H1 (cell line): ENCODE measurements around the gene CIT. TPM values are rescaled to one million over a fixed set of nuclear protein-coding genes. Genes with fewer than 3 reads are reported as not detected.

ENCODE experiments used
- CTCF ChIA-PET: fragments of 300-600 bp; sonication (Branson Sonifier 250); formaldehyde crosslinking; loops from one replicate; lab custom pipeline; 2021; ENCODE audit not compliant: partially characterized antibody; lab: Charles Lee
- POLR2A ChIA-PET: fragments of 300-600 bp; sonication (Branson Sonifier 250); formaldehyde crosslinking; loops from one replicate; lab custom pipeline; 2021; ENCODE audit warnings: inconsistent platforms; ENCODE audit not compliant: partially characterized antibody; lab: Charles Lee
- DNase-seq, 2 experiments: peaks; one replicate each; pipeline versions ENCODE4 v3.0.0 to v3.0.0-alpha.2; 2010 to 2022; ENCODE audit warnings: low spot score in 2 of 2, low read depth in 1 of 2, mixed read lengths in 1 of 2
- FAIRE-seq: peaks from 2 replicates; lab custom pipeline; 2011; peaks lifted over from hg19 to GRCh38; lab: Jason Lieb, UNC
- H2AFZ ChIP-seq: 2 replicates; pipeline ENCODE4 v1.8.1; 2012; ENCODE audit warnings: low read length, inconsistent platforms
- H2AK5ac ChIP-seq: 2 replicates; pipeline ENCODE4 v1.6.1; 2013; ENCODE audit warnings: low read depth, low read length
- H2BK120ac ChIP-seq: replicated peaks from 2 replicates; pipeline ENCODE3; 2013; ENCODE audit warnings: low read depth, low read length, inconsistent platforms
- H2BK12ac ChIP-seq: 2 replicates; pipeline ENCODE4 v1.6.1; 2013; ENCODE audit warnings: low read depth, low read length
- H2BK15ac ChIP-seq: 2 replicates; pipeline ENCODE4 v1.6.1; 2013; ENCODE audit warnings: low read length
- H2BK20ac ChIP-seq: 2 replicates; pipeline ENCODE4 v1.6.1; 2013; ENCODE audit warnings: low read length
- H2BK5ac ChIP-seq: 2 replicates; pipeline ENCODE4 v1.6.1; 2013; ENCODE audit warnings: low read depth, low read length
- H3K14ac ChIP-seq: 2 replicates; pipeline ENCODE4 v1.6.1; 2013; ENCODE audit warnings: inconsistent platforms; ENCODE audit not compliant: insufficient read length
- H3K18ac ChIP-seq: 2 replicates; pipeline ENCODE4 v1.6.1; 2013; ENCODE audit warnings: low read length; ENCODE audit errors: extremely low read depth
- H3K23ac ChIP-seq: 2 replicates; pipeline ENCODE4 v1.6.1; 2013; ENCODE audit warnings: inconsistent platforms; ENCODE audit not compliant: insufficient read length
- H3K23me2 ChIP-seq: 2 replicates; pipeline ENCODE4 v1.6.1; 2013; ENCODE audit warnings: low read depth, low read length
- H3K27ac ChIP-seq: 2 replicates; pipeline ENCODE4 v1.6.1; 2011; ENCODE audit warnings: low read depth, low read length, inconsistent platforms
- H3K27me3 ChIP-seq, 4 experiments: replicated peaks in 1 of 4; 1 replicate in 1 of 4; 2 replicates in 3 of 4; pipeline versions ENCODE4 v1.6.1 to v1.8.1; 2011 to 2013; ENCODE audit warnings: low read length in 3 of 4, mild to moderate bottlenecking in 3 of 4, inconsistent platforms in 2 of 4, mixed read lengths in 2 of 4, moderate library complexity in 1 of 4; ENCODE audit not compliant: control insufficient read depth in 3 of 4, insufficient read depth in 3 of 4; ENCODE audit errors: extremely low read depth in 1 of 4
- H3K36me3 ChIP-seq, 4 experiments: 2 replicates each; pipeline versions ENCODE4 v1.6.1 to v1.8.1; 2011 to 2013; ENCODE audit warnings: mild to moderate bottlenecking in 4 of 4, low read length in 3 of 4, moderate library complexity in 2 of 4, control low read depth in 1 of 4, inconsistent platforms in 1 of 4; ENCODE audit not compliant: insufficient read depth in 4 of 4, control insufficient read depth in 2 of 4
- H3K4ac ChIP-seq: replicated peaks from 2 replicates; pipeline ENCODE3; 2013; ENCODE audit warnings: low read length, low read depth, mixed read lengths, inconsistent platforms; ENCODE audit not compliant: insufficient read length
- H3K4me1 ChIP-seq, 4 experiments: replicated peaks in 1 of 4; 1 replicate in 1 of 4; 2 replicates in 3 of 4; pipeline versions ENCODE4 v1.6.1 to v1.8.1; 2011 to 2013; ENCODE audit warnings: low read length in 3 of 4, inconsistent platforms in 2 of 4, mixed read lengths in 1 of 4; ENCODE audit not compliant: insufficient read depth in 4 of 4, control insufficient read depth in 3 of 4
- H3K4me2 ChIP-seq, 2 experiments: 2 replicates each; pipeline versions ENCODE4 v1.6.1 to v1.8.1; 2011 to 2013; ENCODE audit warnings: low read depth in 2 of 2, low read length in 2 of 2, control low read depth in 1 of 2, inconsistent platforms in 1 of 2, mild to moderate bottlenecking in 1 of 2; ENCODE audit not compliant: insufficient read depth in 1 of 2
- H3K4me3 ChIP-seq, 4 experiments: fragments of 200-600, 300-600 bp in 1 of 4; sonication (generic), shearing (Covaris generic), sonication (Bioruptor Twin) in 1 of 4; 2 replicates each; pipeline versions ENCODE4 v1.5.1 to v1.8.1; 2011 to 2016; ENCODE audit warnings: low read length in 4 of 4, low read depth in 3 of 4, control low read depth in 2 of 4, inconsistent platforms in 2 of 4, mild to moderate bottlenecking in 2 of 4, mixed read lengths in 1 of 4, moderate library complexity in 1 of 4; ENCODE audit not compliant: insufficient read depth in 2 of 4; ENCODE audit errors: extremely low read depth in 1 of 4
- H3K56ac ChIP-seq: replicated peaks from 2 replicates; pipeline ENCODE3; 2013; ENCODE audit warnings: low read depth, mild to moderate bottlenecking, mixed read lengths, low read length, inconsistent platforms; ENCODE audit not compliant: insufficient read length
- H3K79me1 ChIP-seq: 2 replicates; pipeline ENCODE4 v1.6.1; 2013; ENCODE audit warnings: low read depth, low read length, control low read depth
- H3K79me2 ChIP-seq, 2 experiments: 2 replicates each; pipeline versions ENCODE4 v1.6.1 to v1.8.1; 2012 to 2013; ENCODE audit warnings: low read length in 2 of 2, mild to moderate bottlenecking in 2 of 2, inconsistent platforms in 1 of 2; ENCODE audit not compliant: insufficient read depth in 2 of 2, control insufficient read depth in 1 of 2
- H3K9ac ChIP-seq, 4 experiments: replicated peaks in 1 of 4; 1 replicate in 1 of 4; 2 replicates in 3 of 4; pipeline versions ENCODE4 v1.6.1 to v1.8.1; 2011 to 2013; ENCODE audit warnings: low read depth in 3 of 4, low read length in 3 of 4, control low read depth in 2 of 4, mild to moderate bottlenecking in 2 of 4, moderate library complexity in 2 of 4, inconsistent platforms in 1 of 4; ENCODE audit errors: extremely low read depth in 1 of 4
- H3K9me3 ChIP-seq, 2 experiments: 2 replicates each; pipeline versions ENCODE4 v1.6.1 to v1.8.1; 2012 to 2013; ENCODE audit warnings: mild to moderate bottlenecking in 2 of 2, moderate library complexity in 2 of 2, control low read depth in 1 of 2, inconsistent platforms in 1 of 2, low read depth in 1 of 2, low read length in 1 of 2, mixed read lengths in 1 of 2; ENCODE audit not compliant: insufficient read depth in 2 of 2
- H4K20me1 ChIP-seq, 2 experiments: replicated peaks in 1 of 2; 2 replicates each; pipeline versions ENCODE3 to v1.8.1; 2011 to 2013; ENCODE audit warnings: inconsistent platforms in 2 of 2, low read length in 2 of 2, mild to moderate bottlenecking in 1 of 2; ENCODE audit not compliant: insufficient read depth in 2 of 2, control insufficient read depth in 1 of 2
- H4K5ac ChIP-seq: 2 replicates; pipeline ENCODE4 v1.6.1; 2013; ENCODE audit warnings: low read length, low read depth, mixed read lengths, inconsistent platforms; ENCODE audit not compliant: insufficient read length
- H4K8ac ChIP-seq: 2 replicates; pipeline ENCODE4 v1.8.0; 2013; ENCODE audit warnings: mild to moderate bottlenecking, moderate library complexity, low read length, inconsistent platforms; ENCODE audit not compliant: insufficient read depth; ENCODE audit errors: extremely low read depth
- H4K91ac ChIP-seq: replicated peaks from 2 replicates; pipeline ENCODE3; 2013; ENCODE audit warnings: low read length, mixed read lengths, inconsistent platforms; ENCODE audit not compliant: insufficient read length
- EGR1 ChIP-seq: IDR thresholded peaks from 2 replicates; pipeline ENCODE4 v1.6.1; 2011; ENCODE audit warnings: low read depth, low read length, borderline replicate concordance
- GTF2F1 ChIP-seq: IDR thresholded peaks from 2 replicates; pipeline ENCODE4 v1.6.1; 2012; ENCODE audit warnings: low read depth, low read length, improper control_type of control experiment, borderline replicate concordance
- NANOG ChIP-seq: IDR thresholded peaks from 2 replicates; pipeline ENCODE4 v1.6.1; 2011; ENCODE audit warnings: low read length, low read depth, mild to moderate bottlenecking, inconsistent platforms; ENCODE audit not compliant: insufficient read depth, poor library complexity, severe bottlenecking
- RBBP5 ChIP-seq: IDR thresholded peaks from 2 replicates; pipeline ENCODE4 v1.7.1; 2012; ENCODE audit warnings: low read depth, mild to moderate bottlenecking, inconsistent platforms, low read length, moderate library complexity, borderline replicate concordance
- RNF2 ChIP-seq: fragments of 200-900, 300-1000 bp; sonication (generic); IDR thresholded peaks from 2 replicates; pipeline ENCODE4 v1.7.1; 2016; ENCODE audit warnings: borderline replicate concordance, low read depth, mild to moderate bottlenecking, antibody characterized with exemption, low read length; ENCODE audit not compliant: poor library complexity, severe bottlenecking; ENCODE audit errors: missing control alignments
- RXRA ChIP-seq: IDR thresholded peaks from 2 replicates; pipeline ENCODE4 v1.6.1; 2011; ENCODE audit warnings: low read depth, mild to moderate bottlenecking, low read length, moderate library complexity; ENCODE audit not compliant: insufficient read depth
- USF2 ChIP-seq: IDR thresholded peaks from 2 replicates; pipeline ENCODE4 v1.6.1; 2011; ENCODE audit warnings: low read length, improper control_type of control experiment
- WGBS, 2 experiments: shearing (Covaris generic) in 1 of 2; methylation state at CpG; one replicate each; pipeline versions ENCODE4 v1.1.6 to v1.1.7; 2013 to 2015; ENCODE audit warnings: low lambda C conversion rate in 2 of 2, mixed read lengths in 2 of 2, inconsistent platforms in 1 of 2, low coverage in 1 of 2, missing lambda C conversion rate in 1 of 2; ENCODE audit not compliant: insufficient replicate concordance in 2 of 2, insufficient coverage in 1 of 2, insufficient read length in 1 of 2; ENCODE audit errors: extremely low coverage in 1 of 2, missing lambda C conversion rate in 1 of 2; 5-methylcytosine and 5-hydroxymethylcytosine counted together
- polyA plus RNA-seq, 7 experiments: library from polyadenylated mRNA; depleted of rRNA in 3 of 7; stranded (reverse) in 5 of 7; unstranded in 2 of 7; fragments of >200 nt in 5 of 7; fragments of 200-250 nt in 2 of 7; gene quantifications; 1 replicate in 5 of 7; 2 replicates in 1 of 7; 4 replicates in 1 of 7; pipeline versions ENCODE4 v1.2.1 to v1.2.3, GENCODE V29; 2011 to 2013; ENCODE audit warnings: missing spikeins in 2 of 7, mixed read lengths in 2 of 7
- total RNA-seq: library from RNA; stranded (reverse); fragmentation: NEBNext Ultra II Directional; extraction: Animal tissue kit (Norgen Biotek cat#: 25700); gene quantifications from 2 replicates; pipeline ENCODE4 v1.2.1, GENCODE V29; 2021
- TF ChIP-seq, protein P1 (sequence below), 3 experiments: IDR thresholded peaks; 1 replicate in 2 of 3; 2 replicates in 1 of 3; pipeline versions ENCODE4 v1.5.1 to v1.6.1; 2011; ENCODE audit warnings: low read length in 3 of 3, mild to moderate bottlenecking in 3 of 3, inconsistent platforms in 2 of 3, low read depth in 1 of 3, moderate library complexity in 1 of 3; ENCODE audit not compliant: insufficient read depth in 1 of 3; ENCODE audit errors: control extremely low read depth in 1 of 3

The CIT gene
- total and polyA plus RNA-seq, 2 of the 8 experiments (the other 6 are each of a cell fraction or from before 2014, with no cell fraction given), result 17.1 to 60.9 TPM

- Histone ChIP-seq H3K18ac (no peak overlapping the region), H2AFZ (no peak overlapping the region), H3K23ac (no peak overlapping the region), H4K5ac (no peak overlapping the region), H3K23me2 (peaks cover 4% of the 10 kb centered on the region; the same call in 1 of the 2 replicates), H3K4ac (no peak overlapping the region), H2AK5ac (no peak overlapping the region), H3K9ac (no peak overlapping the region), H2BK120ac (no peak overlapping the region), H2BK12ac (no peak overlapping the region), H4K8ac (no peak overlapping the region), H3K9me3 (no peaks in the 10 kb centered on the region), H4K91ac (no peak overlapping the region), H3K4me3 (no peak overlapping the region), H3K4me2 (no peak overlapping the region), H3K79me2 (peaks cover 0 to 29% of the 10 kb centered on the region in 2 experiments; a peak in 3 of 4 replicates), H3K56ac (no peak overlapping the region), H2BK5ac (no peak overlapping the region), H3K4me1 (peaks cover 0 to 5% (median 1%) of the 10 kb centered on the region in 4 experiments; a peak in 2 of 7 replicates), H3K27ac (no peak overlapping the region), H3K36me3 (peaks cover 18 to 59% (median 44%) of the 10 kb centered on the region in 4 experiments; a peak in 7 of 8 replicates), H3K14ac (no peak overlapping the region), H3K79me1 (no peaks in the 10 kb centered on the region; the same call in 1 of the 2 replicates), H3K27me3 (no peaks in the 10 kb centered on the region), H2BK15ac (no peak overlapping the region), H4K20me1 (peaks cover 0 to 1% of the 10 kb centered on the region in 2 experiments), H2BK20ac (no peak overlapping the region)
- FAIRE-seq, result no peak
- CTCF ChIA-PET, result no interaction called here
- no peak for DNase-seq
- 94% methylated on average over 3 of the region's 3 CpGs; no CpG with 5 or more reads in 1 of the 2 experiments for WGBS, 2 experiments
- POLR2A ChIA-PET, result interaction anchor here (1.6 kb wide), 1 partner anchor 12 kb away, joined by 3 read pairs; no protein-coding TSS in a partner anchor
- TF ChIP-seq NANOG, result no peak
- no peak for TF ChIP-seq EGR1
- TF ChIP-seq, protein P1, sequence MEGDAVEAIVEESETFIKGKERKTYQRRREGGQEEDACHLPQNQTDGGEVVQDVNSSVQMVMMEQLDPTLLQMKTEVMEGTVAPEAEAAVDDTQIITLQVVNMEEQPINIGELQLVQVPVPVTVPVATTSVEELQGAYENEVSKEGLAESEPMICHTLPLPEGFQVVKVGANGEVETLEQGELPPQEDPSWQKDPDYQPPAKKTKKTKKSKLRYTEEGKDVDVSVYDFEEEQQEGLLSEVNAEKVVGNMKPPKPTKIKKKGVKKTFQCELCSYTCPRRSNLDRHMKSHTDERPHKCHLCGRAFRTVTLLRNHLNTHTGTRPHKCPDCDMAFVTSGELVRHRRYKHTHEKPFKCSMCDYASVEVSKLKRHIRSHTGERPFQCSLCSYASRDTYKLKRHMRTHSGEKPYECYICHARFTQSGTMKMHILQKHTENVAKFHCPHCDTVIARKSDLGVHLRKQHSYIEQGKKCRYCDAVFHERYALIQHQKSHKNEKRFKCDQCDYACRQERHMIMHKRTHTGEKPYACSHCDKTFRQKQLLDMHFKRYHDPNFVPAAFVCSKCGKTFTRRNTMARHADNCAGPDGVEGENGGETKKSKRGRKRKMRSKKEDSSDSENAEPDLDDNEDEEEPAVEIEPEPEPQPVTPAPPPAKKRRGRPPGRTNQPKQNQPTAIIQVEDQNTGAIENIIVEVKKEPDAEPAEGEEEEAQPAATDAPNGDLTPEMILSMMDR (IDR thresholded peaks at IDR 0.05; ENCODE audit: control extremely low read depth in 1 of 3, insufficient read depth in 1 of 3, low read depth in 1 of 3, low read length in 3 of 3), result no peak
- TF ChIP-seq USF2, result no peak
- no peak for TF ChIP-seq GTF2F1
- TF ChIP-seq RNF2, result no peak
- no peak for TF ChIP-seq RBBP5
- no peak for TF ChIP-seq RXRA
These were observed 206.1 kb downstream of the CIT start for GRCh38 chr12:119671070-119671469.
